DND-41 (cell line): ENCODE measurements around the gene CCDC157.

ENCODE experiments used
- ATAC-seq: fragments of 200-7000 bp; cut with Tn5 transposase; 3 replicates; pipeline ENCODE4 v1.9.1; 2021; ENCODE audit warnings: low read depth; ENCODE audit not compliant: insufficient read depth
- DNase-seq: peaks from one replicate; pipeline ENCODE4 v3.0.0-alpha.2; 2020
- H2AFZ ChIP-seq: 2 replicates; pipeline ENCODE4 v1.6.0; 2012; ENCODE audit warnings: low read depth, low read length
- H3K27ac ChIP-seq: 2 replicates; pipeline ENCODE4 v1.5.1; 2012; ENCODE audit warnings: low read length, inconsistent platforms
- H3K27me3 ChIP-seq: fragments of 200-600 bp; sonication (generic); 2 replicates; pipeline ENCODE4 v1.6.0; 2012; ENCODE audit warnings: low read length, mild to moderate bottlenecking, inconsistent platforms; ENCODE audit not compliant: insufficient read depth, poor library complexity
- H3K36me3 ChIP-seq: 2 replicates; pipeline ENCODE4 v1.5.1; 2012; ENCODE audit warnings: low read length, inconsistent platforms; ENCODE audit not compliant: insufficient read depth
- H3K4me1 ChIP-seq: 2 replicates; pipeline ENCODE4 v1.5.1; 2012; ENCODE audit warnings: mild to moderate bottlenecking, low read length; ENCODE audit not compliant: insufficient read depth
- H3K4me2 ChIP-seq: 2 replicates; pipeline ENCODE4 v1.6.0; 2012; ENCODE audit warnings: mild to moderate bottlenecking, moderate library complexity, low read length, inconsistent platforms; ENCODE audit not compliant: insufficient read depth
- H3K4me3 ChIP-seq, 2 experiments: fragments of 200-600 bp in 1 of 2; shearing (Covaris generic) in 1 of 2; 2 replicates each; pipeline ENCODE4 v1.5.1; 2012 to 2016; ENCODE audit warnings: inconsistent platforms in 2 of 2, low read length in 2 of 2, mild to moderate bottlenecking in 2 of 2, low read depth in 1 of 2, moderate library complexity in 1 of 2
- H3K79me2 ChIP-seq: 2 replicates; pipeline ENCODE4 v1.6.0; 2012; ENCODE audit warnings: low read length, inconsistent platforms; ENCODE audit not compliant: insufficient read depth
- H3K9ac ChIP-seq: 2 replicates; pipeline ENCODE4 v1.6.0; 2012; ENCODE audit warnings: low read depth, mild to moderate bottlenecking, inconsistent platforms, low read length, moderate library complexity
- H3K9me3 ChIP-seq: 2 replicates; pipeline ENCODE4 v1.5.1; 2012; ENCODE audit warnings: low read length, moderate library complexity, mild to moderate bottlenecking, inconsistent platforms; ENCODE audit not compliant: insufficient read depth, severe bottlenecking
- H4K20me1 ChIP-seq: 2 replicates; pipeline ENCODE4 v1.6.0; 2012; ENCODE audit warnings: low read length; ENCODE audit not compliant: insufficient read depth
- EZH2 ChIP-seq: IDR thresholded peaks from 3 replicates; pipeline ENCODE4 v1.6.1; 2012; ENCODE audit warnings: borderline replicate concordance, low read depth, mild to moderate bottlenecking, moderate library complexity, low read length, inconsistent platforms; ENCODE audit not compliant: severe bottlenecking
- TF ChIP-seq, protein P1 (sequence below): IDR thresholded peaks from 2 replicates; pipeline ENCODE4 v1.5.1; 2012; ENCODE audit warnings: borderline replicate concordance, low read length, moderate library complexity, mild to moderate bottlenecking; ENCODE audit not compliant: poor library complexity, severe bottlenecking; ENCODE audit errors: extremely low read depth

Gene CCDC157

DNA sequence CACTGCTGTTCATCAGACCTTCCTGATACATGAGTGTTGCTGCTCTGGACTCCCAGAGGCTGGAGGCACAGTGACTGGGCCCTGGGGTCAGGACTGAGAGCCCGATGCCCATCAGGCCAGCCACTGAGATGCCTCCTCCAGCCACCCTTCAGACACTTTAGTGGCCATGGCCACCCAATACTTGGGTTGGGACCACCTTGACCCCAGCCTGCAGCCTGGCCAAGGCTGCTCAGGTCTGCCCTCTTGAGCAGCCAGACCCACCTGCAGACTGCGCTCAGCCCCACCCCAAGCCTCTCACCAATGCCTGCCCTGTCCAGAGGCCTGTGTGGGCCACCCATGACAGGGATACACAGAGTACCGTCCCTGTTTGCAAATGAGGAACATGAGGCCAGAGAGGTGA lies 26.3 kb downstream of the CCDC157 start:
- TF ChIP-seq, protein P1, sequence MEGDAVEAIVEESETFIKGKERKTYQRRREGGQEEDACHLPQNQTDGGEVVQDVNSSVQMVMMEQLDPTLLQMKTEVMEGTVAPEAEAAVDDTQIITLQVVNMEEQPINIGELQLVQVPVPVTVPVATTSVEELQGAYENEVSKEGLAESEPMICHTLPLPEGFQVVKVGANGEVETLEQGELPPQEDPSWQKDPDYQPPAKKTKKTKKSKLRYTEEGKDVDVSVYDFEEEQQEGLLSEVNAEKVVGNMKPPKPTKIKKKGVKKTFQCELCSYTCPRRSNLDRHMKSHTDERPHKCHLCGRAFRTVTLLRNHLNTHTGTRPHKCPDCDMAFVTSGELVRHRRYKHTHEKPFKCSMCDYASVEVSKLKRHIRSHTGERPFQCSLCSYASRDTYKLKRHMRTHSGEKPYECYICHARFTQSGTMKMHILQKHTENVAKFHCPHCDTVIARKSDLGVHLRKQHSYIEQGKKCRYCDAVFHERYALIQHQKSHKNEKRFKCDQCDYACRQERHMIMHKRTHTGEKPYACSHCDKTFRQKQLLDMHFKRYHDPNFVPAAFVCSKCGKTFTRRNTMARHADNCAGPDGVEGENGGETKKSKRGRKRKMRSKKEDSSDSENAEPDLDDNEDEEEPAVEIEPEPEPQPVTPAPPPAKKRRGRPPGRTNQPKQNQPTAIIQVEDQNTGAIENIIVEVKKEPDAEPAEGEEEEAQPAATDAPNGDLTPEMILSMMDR: no peak
- no peak for TF ChIP-seq EZH2
- H3K4me2 ChIP-seq: 0 out of 2 replicates have a peak overlapping the region, but pooled peaks have one; percentile 24
- H3K4me1 ChIP-seq: peaks cover 78% of the 10 kb centered on the region
- no peak for ATAC-seq
- H3K9ac ChIP-seq: peak overlapping the region; percentile 36
- peaks cover 25% of the 10 kb centered on the region for H3K79me2 ChIP-seq
- H3K27me3 ChIP-seq: no peaks in the 10 kb centered on the region
- no peak overlapping the region for H2AFZ ChIP-seq
- H3K27ac ChIP-seq: peak overlapping the region; percentile 89
- H3K9me3 ChIP-seq: no peaks in the 10 kb centered on the region
- DNase-seq: no peak
- 0 out of 4 replicates have a peak overlapping the region, but pooled peaks of 1 of the 2 experiments have one; percentile 18 for H3K4me3 ChIP-seq
- H3K36me3 ChIP-seq: peaks cover 37% of the 10 kb centered on the region
- H4K20me1 ChIP-seq: no peaks in the 10 kb centered on the region

DNA sequence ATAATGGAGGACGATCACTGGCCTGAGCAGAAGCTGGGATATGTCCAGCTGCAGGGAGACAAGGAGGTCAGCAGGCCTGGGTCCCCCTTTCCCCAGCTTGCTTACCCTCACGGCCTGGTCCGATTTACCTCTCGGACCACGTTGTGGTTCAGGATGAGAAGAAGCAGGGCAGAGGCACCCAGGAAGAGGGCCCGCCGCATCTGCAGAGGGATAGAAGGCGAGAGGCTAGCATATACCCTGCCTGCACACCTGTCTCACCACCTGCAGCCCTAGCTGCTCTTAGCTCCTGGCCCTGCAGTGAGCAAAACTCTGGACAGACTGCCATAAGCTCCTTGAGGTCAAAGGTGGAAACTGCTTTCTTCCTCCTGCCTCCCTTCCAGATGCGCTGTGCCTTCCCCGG lies 29.1 kb downstream of the CCDC157 start:
- H3K36me3 ChIP-seq: peaks cover 18% of the 10 kb centered on the region
- TF ChIP-seq EZH2: no peak
- TF ChIP-seq, protein P1: no peak
- ATAC-seq: no peak
- peaks cover 2% of the 10 kb centered on the region for H3K9me3 ChIP-seq
- H3K4me1 ChIP-seq: peaks cover 62% of the 10 kb centered on the region
- peak overlapping the region; percentile 90 for H3K4me2 ChIP-seq
- H4K20me1 ChIP-seq: no peaks in the 10 kb centered on the region
- no peak for DNase-seq
- peak overlapping the region in 1 of 2 experiments; percentile 72; a peak in 2 of 4 replicates for H3K4me3 ChIP-seq
- no peak overlapping the region for H2AFZ ChIP-seq
- no peaks in the 10 kb centered on the region for H3K27me3 ChIP-seq
- peaks cover 16% of the 10 kb centered on the region for H3K79me2 ChIP-seq
- H3K9ac ChIP-seq: peak overlapping the region; percentile 68
- peak overlapping the region; percentile 70 for H3K27ac ChIP-seq

DNA sequence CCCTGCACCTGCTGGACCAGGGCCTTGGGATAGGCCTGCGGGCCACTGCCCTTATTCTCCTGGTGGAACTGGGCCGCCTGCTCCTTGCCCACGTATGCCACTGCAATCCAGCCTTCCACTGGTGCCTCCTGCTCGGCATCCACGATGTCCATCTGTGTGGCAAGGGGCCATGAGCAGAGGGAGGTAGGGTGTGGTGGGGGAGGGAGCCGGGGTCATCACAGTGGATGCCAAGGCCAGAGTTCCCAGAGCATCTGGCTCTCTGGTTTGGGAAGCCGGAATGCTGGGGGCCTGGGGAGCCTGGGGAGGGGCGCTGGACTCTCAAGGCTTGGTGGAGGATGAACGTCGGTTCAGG lies 29.8 kb downstream of the CCDC157 start:
- Histone ChIP-seq H3K36me3 (peaks cover 18% of the 10 kb centered on the region), H3K4me2 (peak overlapping the region; percentile 90), H3K9me3 (peaks cover 2% of the 10 kb centered on the region), H2AFZ (no peak overlapping the region; the same call in 1 of the 2 replicates), H4K20me1 (no peaks in the 10 kb centered on the region), H3K4me1 (peaks cover 62% of the 10 kb centered on the region), H3K9ac (peak overlapping the region; percentile 68), H3K79me2 (peaks cover 16% of the 10 kb centered on the region), H3K27ac (peak overlapping the region; percentile 70), H3K27me3 (no peaks in the 10 kb centered on the region), H3K4me3 (peak overlapping the region; percentile 33 to 72; a peak in 3 of 4 replicates)
- ATAC-seq (no peak), DNase-seq (no peak)
- TF ChIP-seq, protein P1: no peak
- TF ChIP-seq EZH2: no peak
